Left lobe of liver (tissue), 2 donors: Measurements from ENCODE around the gene SH3RF3. TPM values are rescaled to one million over a fixed set of nuclear protein-coding genes. Genes with fewer than 3 reads are reported as not detected.

ENCODE experiments used
- ATAC-seq: fragments of 200-7000 bp; cut with Tn5 transposase; one replicate; pipeline ENCODE4 v1.9.1; 2020; ENCODE audit warnings: mild to moderate bottlenecking, moderate library complexity
- DNase-seq: peaks from one replicate; pipeline ENCODE4 v3.0.0-alpha.2; 2020; ENCODE audit warnings: low spot score
- total RNA-seq: library from RNA; stranded (reverse); gene quantifications from one replicate; pipeline ENCODE4 v1.2.1, GENCODE V29; 2021
- donor health status: DM: no; HTN: no; CAD: no; lungs with moderate emphysema.
- donor health status: DM: no; HTN: yes; CAD: no.

Gene SH3RF3
- total RNA-seq, 1 donor from 2014 or later, result 1.1 TPM

GRCh38 chr2:109476641-109477441 is 347.8 kb downstream of the SH3RF3 start:
- DNase-seq, result no peak

DNA sequence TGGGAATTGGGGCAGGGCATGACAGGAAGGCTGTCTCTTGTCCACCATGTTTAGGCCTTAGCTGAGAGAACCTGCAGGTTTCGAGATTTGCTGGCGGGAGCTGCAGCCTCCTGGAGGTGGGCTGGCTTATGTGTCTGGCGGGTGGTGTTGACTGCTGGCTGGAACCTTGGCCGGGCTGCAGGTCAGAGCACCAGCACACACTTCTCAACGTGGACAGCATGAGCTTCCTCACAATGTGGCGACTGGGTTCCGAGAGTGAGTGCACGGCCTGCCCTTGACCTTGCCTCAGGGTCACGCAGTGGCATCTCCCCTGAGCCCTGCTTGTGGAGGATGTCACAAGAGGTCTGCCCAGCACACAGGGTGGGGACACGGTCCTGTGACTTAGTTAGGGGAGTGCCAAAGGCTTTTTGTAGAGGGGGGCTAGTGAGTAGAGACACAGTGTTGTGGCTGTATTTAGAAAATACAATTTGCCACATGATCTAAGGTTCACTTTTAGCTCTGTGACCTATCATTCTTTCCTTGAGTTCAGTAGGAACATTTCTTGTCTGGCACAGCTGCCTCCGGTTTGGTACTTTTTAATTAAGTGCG is 350.0 kb downstream of the SH3RF3 start:
- ATAC-seq (no peak), DNase-seq (no peak)

More at GRCh38 chr2:109476641-109477441, 347.8 kb downstream of the SH3RF3 start:
- ATAC-seq, result no peak

DNA sequence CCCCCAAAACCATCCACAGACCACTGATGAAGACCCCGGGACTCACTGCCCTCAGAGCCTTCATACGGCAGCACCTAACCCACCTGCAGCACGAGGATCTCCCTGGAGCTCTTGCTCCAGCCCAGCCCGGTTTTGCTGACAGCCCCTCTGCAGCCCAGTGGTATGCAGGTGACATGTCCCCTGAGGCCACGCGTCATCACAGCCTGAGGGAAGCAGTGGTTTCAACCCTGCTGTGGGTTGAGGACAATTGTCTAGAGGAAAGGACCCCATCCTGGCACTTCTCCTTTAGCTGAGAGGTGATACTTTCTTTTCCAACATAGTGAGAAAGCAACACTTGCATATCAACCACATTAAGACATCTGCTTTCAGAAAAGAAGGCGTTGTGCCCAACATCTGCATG is 350.8 kb downstream of the SH3RF3 start:
- no peak for DNase-seq
- ATAC-seq, result no peak

GRCh38 chr2:109480486-109481195 is 351.6 kb downstream of the SH3RF3 start:
- no peak for ATAC-seq

DNA sequence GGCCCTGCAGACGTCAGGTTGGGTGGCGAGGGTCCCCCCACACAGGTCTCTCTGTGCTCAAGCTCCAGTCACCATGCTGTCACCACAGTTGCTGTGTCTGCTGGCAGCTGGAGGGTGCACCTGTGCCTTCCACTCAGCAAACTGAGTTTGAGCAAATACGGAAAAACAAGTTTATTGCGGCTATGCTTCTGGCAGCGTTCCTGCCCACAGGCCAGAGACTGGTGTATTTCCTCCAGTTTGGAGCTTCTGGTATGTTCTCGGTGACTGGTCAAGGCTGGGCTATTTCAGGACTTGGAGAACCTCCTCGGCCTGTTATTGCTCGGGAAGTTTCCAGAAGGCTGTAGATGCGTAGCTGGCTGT is 352.2 kb downstream of the SH3RF3 start:
- peak; percentile 51 for ATAC-seq
- DNase-seq, result no peak

More at GRCh38 chr2:109480486-109481195, 351.6 kb downstream of the SH3RF3 start:
- DNase-seq, result no peak

GRCh38 chr2:109481599-109481998 is 352.6 kb downstream of the SH3RF3 start:
- DNase-seq (no peak), ATAC-seq (no peak)

DNA sequence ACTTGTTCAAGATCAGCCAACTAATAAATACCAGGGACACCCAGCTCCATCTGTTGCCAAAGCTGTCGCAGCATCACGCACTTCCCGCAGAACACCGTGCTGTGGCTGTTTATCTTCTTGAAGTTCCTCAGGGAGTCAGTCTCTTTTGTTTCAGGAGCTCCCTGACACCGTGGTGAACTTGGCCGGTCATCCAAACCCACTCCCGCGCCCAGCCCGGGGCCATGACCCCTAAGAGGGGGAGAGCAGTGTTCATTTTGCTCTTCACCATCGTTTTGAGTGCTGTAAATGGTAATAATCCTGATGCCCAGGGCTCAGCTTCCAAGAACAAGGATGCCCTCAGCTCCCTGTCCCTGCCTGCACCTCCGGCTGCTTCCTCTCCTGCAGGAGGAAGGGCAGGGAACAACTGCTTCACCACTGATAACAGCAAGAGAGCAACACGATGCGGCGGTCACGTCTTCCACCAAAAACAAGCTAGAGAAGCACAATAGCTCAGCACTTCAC is 353.4 kb downstream of the SH3RF3 start:
- peak; percentile 33 for ATAC-seq
- DNase-seq, result no peak

DNA sequence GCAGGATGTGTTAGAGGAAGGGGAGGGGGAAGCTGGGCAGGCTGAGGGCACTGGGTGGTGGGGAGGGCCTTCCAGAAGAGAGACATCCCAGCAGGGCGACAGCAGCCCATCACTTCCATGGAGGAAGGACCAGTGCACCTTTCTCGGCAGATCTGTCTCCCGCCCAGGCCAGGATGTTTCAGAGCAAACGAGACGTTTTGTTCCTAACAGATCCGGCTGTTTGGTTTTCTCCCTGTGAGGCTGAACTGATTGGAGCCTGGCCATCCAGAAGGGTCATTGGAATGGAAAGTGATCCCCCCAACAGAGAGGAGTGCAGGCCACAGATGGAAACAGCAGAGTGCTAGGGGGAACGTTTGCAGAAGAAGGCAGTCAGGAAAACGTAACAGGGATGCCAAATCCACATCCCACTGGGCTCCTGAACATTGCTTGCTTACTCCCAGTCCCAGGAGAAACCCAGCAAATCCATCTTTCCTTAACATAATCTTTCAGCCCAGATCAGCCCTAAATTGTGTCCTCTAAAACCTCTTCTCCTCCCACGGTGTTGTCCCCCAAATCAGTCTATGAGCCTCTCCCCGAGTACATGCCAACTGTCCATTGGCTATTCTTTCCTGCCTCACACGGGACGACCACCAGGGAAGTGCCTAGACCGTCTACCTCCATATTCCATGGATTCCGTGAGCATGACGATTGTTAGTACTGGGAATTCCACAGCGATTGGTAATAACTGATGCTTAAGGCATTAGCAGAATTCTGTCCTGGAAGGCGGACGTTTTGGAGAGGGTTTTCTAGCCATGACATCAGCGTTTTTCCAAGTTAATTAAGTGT is 357.9 kb downstream of the SH3RF3 start:
- no peak for DNase-seq
- ATAC-seq, result no peak

DNA sequence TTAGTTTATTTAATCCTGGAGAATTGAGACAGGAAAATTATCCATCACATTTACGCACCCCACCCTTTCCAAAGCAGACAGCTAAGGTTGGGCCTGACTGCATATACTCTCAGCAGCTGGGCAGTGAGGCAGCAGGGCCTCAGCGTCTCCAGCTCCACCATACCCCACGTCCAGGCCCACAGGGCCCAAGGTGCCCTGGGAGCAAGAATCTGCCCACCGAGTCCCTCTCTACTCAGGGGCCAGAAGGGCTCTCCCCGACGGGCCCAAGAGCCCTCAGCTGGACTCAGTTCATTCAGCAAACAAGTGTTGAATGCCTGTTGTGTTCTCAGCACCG is 358.5 kb downstream of the SH3RF3 start:
- DNase-seq (no peak), ATAC-seq (no peak)

GRCh38 chr2:109487871-109488655 is 359.1 kb downstream of the SH3RF3 start:
- ATAC-seq, result no peak
- no peak for DNase-seq

DNA sequence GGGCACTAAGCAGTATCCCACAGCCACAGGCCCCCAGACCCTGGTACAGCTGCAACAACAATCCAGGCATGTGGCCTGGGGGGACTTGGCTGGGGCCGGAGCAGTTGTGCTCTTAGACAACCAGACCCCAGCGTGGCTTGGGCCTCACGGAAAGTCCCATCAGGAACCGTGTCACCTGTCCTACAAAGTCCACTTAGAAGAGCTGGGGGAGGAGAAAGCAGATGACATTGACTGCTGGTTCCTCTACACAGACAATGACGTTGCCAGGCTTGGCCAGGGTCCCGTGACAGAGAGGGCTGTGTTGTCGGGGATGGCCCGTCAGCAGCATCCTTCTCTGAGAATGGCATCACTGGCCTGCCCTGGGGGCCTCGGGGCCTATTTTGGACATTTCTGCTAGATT is 360.3 kb downstream of the SH3RF3 start:
- no peak for ATAC-seq

DNA sequence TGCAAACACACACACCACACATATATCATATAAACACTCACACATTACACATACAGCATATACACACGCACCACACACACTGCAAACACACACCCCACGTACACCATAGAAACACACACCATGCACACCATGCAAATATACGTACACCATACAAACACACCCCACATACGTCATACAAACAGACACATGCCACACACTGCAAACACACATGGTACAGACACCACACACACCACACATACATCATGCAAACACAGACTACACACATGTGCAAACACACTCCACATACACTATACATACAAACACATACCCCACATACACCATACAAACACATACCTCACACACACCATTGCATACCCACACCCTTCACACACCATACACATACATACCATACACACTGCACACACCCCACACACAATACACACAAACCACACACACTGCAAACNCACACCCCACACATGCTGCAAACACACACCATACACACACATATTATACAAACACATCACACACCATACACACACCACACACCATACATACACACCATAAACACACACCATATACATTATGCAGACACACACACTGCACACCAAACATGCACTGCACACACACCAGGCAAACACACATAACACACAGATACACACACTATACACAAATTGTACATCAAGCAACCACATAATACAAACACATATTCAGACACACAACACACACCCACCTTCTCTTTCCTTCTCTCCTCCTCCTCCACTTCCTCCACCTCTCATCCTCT is 364.4 kb downstream of the SH3RF3 start:
- DNase-seq, result no peak
- no peak for ATAC-seq

More for the DNA sequence above, 360.3 kb downstream of the SH3RF3 start:
- no peak for DNase-seq

- ATAC-seq (no peak), DNase-seq (no peak)
Observed at GRCh38 chr2:109494351-109494750, 365.3 kb downstream of the SH3RF3 start.

- ATAC-seq (peak; percentile 26), DNase-seq (no peak)
Observed at GRCh38 chr2:109497463-109497862, 368.5 kb downstream of the SH3RF3 start.

DNA sequence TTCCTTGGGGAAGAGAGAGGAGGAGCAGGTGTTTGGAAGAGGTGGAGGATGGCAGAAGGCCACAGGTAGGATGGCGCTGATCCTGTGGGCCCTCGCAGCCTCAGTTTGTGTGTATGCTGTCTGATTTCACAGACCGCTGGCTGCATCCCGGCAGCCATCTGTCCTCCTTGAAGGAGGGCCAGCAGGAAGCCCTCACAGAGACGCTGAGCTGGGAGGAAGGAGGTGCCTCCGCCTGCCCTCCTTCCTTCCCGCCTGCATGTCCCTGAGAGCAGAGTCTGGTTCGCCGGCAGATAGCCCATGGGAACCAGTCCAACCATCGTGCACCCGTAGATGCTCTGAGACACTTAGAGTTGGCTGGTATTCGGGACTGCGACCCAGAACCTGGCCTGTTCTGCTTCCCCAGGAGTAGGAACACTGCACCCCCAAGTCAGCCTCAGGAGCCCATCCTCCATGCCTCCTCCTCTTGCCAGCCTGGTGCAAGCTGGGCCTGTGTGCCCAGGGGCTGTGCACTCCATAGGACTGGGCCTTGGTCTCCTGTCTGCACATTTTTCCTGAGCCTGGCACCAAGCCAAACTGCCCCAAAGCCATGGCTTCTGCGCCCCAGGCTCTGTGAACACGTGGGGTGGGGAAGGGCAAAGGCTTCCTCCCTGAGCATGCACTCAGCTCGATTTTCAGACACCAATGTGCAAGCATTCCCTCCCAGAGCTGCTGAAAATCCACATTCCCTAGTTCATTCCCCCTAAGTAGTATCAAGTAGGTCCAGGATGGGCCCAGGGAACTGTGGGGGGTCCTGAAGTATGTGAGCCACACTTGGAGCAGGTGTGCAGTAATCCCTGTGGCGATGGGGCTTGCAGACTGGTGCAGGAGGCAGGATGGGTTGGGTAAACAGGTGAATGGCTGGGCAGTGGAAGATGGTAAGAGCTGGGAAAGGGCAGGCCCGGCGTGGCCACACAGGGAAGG is 369.2 kb downstream of the SH3RF3 start:
- ATAC-seq, result peak; percentile 50
- DNase-seq, result no peak

DNA sequence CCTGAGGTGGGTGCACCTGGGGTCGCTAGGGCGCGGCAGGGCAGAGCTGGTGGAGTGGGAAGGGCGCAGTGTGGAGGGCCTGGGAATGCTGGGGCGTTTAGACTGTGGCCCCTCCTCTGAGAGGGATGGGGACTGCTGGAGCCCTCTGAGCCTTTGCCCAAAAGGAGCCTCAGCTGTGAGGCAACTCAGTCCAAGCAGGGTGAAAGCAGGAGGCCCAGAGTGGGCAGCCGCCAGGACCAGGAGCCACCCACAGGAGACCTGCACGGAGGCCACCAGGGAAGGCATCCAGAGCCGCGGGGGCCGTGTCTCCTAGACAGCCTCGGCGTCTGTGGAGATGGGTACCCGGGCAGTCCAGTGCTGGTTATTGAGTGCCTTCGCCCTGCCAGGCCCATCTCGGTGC is 369.9 kb downstream of the SH3RF3 start:
- DNase-seq, result no peak
- no peak for ATAC-seq

- DNase-seq (no peak), ATAC-seq (no peak)
Observed at GRCh38 chr2:109499566-109499965, 370.6 kb downstream of the SH3RF3 start.

DNA sequence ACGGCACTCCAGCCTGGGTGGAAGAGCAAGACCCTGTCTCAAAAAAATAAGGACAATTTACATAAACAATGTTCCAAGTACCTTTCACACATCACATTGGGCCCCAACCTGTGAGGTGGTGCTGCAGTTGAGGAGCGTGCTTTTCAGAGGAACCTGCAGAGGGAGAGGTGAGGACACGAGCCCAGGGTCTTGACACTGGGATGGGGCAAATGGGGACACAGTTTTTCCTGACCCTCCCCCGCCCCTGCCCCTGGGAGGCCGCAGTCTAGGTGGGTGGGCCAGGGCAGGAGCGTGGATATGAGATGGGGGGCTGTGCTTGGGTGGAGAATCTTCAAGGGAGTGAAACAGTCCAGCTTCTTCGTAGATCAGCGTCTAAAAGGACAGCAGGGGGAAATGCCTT is 371.9 kb downstream of the SH3RF3 start:
- ATAC-seq (no peak), DNase-seq (no peak)
